RWPE1 (cell line): ENCODE results near the gene CARS2.
A peak's percentile ranks its signal among the peaks of the same experiment; 100 is the strongest.
"Not testable (repeated sequence)": the region's sequence is repeated elsewhere in the genome, so short reads cannot be mapped to it uniquely, and the experiment has no call there.

Experiments used
- CTCF ChIA-PET: fragments of 350-600 bp; sonication (Branson Sonifier 250); formaldehyde crosslinking; extraction: SDS; loops from one replicate; lab custom pipeline; 2021; lab: Yijun Ruan, JAX
- POLR2A ChIA-PET: fragments of 400-600 bp; formaldehyde crosslinking; extraction: SDS; loops from one replicate; lab custom pipeline; 2020; ENCODE audit warnings: antibody characterized with exemption; ENCODE audit not compliant: low non-redundant PET; lab: Yijun Ruan, JAX
- DNase-seq: peaks from one replicate; pipeline ENCODE4 v3.0.0; 2012; ENCODE audit warnings: low spot score
- H3K27ac ChIP-seq: fragments of 450-650 bp; 2 replicates; pipeline ENCODE4 v1.5.1; 2017
- TF ChIP-seq, protein P1 (sequence below): fragments of 450-650 bp; conservative IDR thresholded peaks from 2 replicates; pipeline ENCODE4 v1.5.1; 2017; ENCODE audit warnings: low read depth, mild to moderate bottlenecking

Gene CARS2

DNA sequence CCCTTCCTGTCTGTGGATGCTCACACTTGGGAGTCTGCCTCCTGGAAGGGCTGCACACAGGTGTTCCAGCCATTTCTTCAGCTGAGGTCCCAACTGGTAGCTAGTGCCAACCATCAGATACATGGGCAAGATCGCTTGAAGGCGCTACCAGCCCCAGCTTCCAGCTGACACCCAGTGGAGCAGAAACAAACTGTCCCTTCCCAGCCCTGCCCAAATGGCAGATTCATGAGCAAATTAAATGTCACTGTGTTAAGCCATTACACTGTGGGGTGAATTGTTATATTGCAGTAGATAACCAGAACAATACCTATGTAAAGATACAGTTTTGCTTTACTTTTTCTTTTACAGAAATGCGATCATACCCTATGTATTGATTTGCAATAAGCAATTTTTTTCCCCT, 25.2 kb upstream of the CARS2 start:
- ChIA-PET CTCF (no interaction called here), POLR2A (no interaction called here)
- no peak for DNase-seq
- H3K27ac ChIP-seq, result no peak overlapping the region
- TF ChIP-seq, protein P1, sequence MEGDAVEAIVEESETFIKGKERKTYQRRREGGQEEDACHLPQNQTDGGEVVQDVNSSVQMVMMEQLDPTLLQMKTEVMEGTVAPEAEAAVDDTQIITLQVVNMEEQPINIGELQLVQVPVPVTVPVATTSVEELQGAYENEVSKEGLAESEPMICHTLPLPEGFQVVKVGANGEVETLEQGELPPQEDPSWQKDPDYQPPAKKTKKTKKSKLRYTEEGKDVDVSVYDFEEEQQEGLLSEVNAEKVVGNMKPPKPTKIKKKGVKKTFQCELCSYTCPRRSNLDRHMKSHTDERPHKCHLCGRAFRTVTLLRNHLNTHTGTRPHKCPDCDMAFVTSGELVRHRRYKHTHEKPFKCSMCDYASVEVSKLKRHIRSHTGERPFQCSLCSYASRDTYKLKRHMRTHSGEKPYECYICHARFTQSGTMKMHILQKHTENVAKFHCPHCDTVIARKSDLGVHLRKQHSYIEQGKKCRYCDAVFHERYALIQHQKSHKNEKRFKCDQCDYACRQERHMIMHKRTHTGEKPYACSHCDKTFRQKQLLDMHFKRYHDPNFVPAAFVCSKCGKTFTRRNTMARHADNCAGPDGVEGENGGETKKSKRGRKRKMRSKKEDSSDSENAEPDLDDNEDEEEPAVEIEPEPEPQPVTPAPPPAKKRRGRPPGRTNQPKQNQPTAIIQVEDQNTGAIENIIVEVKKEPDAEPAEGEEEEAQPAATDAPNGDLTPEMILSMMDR, result no peak

- no peak overlapping the region for H3K27ac ChIP-seq
- DNase-seq, result no peak
- CTCF ChIA-PET, result no interaction called here
- POLR2A ChIA-PET, result no interaction called here
- TF ChIP-seq, protein P1, result no peak
Observed at GRCh38 chr13:110726726-110727125, 20.8 kb upstream of the CARS2 start.

DNA sequence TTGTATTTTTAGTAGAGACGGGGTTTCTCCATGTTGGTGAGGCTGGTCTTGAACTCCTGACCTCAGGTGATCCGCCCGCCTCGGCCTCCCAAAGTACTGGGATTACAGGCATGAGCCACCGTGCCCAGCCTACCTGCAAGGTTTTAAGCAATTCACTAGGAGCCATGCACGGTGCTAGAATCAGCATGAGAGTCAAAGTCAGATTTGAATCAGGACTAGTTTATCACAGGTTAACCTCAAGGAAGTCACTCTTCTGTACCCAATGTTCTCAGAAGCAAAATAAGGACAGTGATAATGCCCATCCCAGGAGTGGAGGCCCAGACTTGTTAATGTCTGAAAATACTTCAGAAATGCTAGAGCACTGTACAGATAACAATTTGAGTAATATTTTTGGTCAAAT, 20.2 kb upstream of the CARS2 start:
- CTCF ChIA-PET, POLR2A ChIA-PET, DNase-seq, H3K27ac ChIP-seq: not testable (repeated sequence)

DNA sequence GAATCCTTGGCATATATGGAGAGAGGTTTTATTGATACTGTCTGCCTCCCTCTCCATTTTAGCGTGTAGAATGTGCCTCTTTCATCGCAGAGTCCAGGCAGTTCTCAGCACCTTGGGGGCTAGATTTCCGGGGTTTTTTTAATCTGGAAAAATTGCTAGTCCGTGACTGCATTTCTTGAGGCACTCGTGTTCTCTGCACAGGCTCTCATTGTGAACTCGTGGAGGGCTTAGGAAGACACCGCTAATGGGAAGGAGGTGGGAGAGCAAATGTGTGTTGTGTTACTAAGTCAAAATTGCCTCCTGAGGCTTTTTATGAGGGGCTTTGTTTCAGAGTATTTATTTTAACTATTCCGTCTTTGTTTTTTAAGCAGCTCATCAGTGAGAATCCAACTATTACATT, 17.7 kb upstream of the CARS2 start:
- CTCF ChIA-PET, result interaction anchor here (0.6 kb wide), 2 partner anchors 42 to 1658 kb away, joined by 3 read pairs; no protein-coding TSS in a partner anchor
- TF ChIP-seq, protein P1, result no peak
- no peak for DNase-seq
- H3K27ac ChIP-seq, result no peak overlapping the region
- POLR2A ChIA-PET, result no interaction called here

- ChIA-PET CTCF (interaction anchor here (0.6 kb wide), 1 partner anchor 1658 kb away, joined by 3 read pairs; no protein-coding TSS in a partner anchor), POLR2A (no interaction called here)
- TF ChIP-seq, protein P1, result no peak
- no peak overlapping the region for H3K27ac ChIP-seq
- DNase-seq, result no peak
Observed at GRCh38 chr13:110722971-110723370, 17.1 kb upstream of the CARS2 start.

DNA sequence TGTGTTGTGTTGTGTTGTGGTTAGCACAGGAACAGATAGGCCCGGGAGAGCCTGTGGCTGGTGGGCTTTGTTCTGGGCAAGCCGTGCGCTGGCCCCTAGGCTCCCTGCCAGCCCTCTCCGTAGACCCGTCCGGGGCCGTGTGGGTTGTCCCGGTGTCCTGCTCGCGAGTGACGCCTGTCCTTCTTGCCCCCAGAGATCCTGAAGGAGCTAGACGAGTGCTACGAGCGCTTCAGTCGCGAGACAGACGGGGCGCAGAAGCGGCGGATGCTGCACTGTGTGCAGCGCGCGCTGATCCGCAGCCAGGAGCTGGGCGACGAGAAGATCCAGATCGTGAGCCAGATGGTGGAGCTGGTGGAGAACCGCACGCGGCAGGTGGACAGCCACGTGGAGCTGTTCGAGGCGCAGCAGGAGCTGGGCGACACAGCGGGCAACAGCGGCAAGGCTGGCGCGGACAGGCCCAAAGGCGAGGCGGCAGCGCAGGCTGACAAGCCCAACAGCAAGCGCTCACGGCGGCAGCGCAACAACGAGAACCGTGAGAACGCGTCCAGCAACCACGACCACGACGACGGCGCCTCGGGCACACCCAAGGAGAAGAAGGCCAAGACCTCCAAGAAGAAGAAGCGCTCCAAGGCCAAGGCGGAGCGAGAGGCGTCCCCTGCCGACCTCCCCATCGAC, 13.3 kb upstream of the CARS2 start:
- POLR2A ChIA-PET, result no interaction called here
- TF ChIP-seq, protein P1, result no peak
- CTCF ChIA-PET, result no interaction called here
- no peak for DNase-seq
- no peak overlapping the region for H3K27ac ChIP-seq

DNA sequence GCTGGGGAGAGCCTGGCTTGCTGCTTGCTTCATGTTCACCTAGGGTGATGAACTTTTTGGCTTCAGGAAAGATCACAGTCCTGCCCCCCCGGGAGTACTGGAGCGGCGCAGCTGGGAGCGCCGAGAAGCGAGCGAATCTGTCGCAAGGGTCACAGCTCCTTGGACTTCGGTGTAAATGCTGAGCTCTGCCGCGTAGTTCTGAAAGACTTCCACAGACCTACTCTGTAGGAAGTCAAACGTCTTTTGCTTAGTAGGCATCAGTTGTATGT, 10.3 kb upstream of the CARS2 start:
- H3K27ac ChIP-seq, result peak overlapping the region; percentile 98
- POLR2A ChIA-PET, result interaction anchor here (0.6 kb wide), 1 partner anchor 194 kb away, joined by 3 read pairs; no protein-coding TSS in a partner anchor
- no peak for DNase-seq
- CTCF ChIA-PET, result interaction anchor here (0.6 kb wide), 1 partner anchor 1490 kb away, joined by 6 read pairs; no protein-coding TSS in a partner anchor
- TF ChIP-seq, protein P1, result no peak
